Measurements from ENCODE around the gene SH2D1A.
A peak's percentile ranks its signal among the peaks of the same experiment; 100 is the strongest.

Gene SH2D1A

DNA sequence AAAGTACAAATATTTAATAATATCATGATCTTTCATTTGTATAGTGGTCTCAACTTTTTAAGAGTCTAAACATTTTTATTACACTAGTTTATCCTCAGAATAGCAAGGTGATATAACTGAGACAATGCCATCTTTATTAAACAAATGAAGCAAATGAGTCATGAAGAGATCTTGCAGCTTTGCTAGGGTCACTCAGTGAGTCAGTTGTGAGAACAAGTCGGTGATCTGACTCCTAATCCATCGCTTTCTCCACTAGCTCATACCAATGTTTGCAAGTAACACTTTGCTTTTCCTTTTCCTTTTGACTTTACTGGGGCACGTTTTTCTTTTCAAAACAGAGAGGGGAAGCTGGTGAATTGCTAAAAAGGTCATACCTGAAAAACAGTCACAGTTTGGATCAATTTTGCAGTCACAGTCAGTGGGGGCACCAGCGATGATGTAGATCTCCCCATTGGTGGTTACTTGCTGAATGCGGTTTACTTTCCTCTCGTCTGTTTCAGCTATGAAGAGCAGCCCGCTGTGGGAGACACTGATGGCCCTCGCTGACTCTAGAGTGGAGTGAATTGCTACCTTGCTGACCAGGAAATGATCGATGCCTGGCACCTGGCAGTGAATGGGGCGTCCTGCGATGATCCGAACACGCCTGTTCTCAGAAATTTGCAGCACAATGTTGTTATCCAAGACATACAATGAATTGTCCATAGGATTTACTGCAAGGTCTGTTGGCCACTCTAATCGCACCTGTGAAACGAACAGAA is 75.7 kb downstream of the SH2D1A start:
- ATAC-seq = peak; percentile 43
- no peak for DNase-seq
